ENCODE data around the gene COL9A3.

The COL9A3 gene

DNA sequence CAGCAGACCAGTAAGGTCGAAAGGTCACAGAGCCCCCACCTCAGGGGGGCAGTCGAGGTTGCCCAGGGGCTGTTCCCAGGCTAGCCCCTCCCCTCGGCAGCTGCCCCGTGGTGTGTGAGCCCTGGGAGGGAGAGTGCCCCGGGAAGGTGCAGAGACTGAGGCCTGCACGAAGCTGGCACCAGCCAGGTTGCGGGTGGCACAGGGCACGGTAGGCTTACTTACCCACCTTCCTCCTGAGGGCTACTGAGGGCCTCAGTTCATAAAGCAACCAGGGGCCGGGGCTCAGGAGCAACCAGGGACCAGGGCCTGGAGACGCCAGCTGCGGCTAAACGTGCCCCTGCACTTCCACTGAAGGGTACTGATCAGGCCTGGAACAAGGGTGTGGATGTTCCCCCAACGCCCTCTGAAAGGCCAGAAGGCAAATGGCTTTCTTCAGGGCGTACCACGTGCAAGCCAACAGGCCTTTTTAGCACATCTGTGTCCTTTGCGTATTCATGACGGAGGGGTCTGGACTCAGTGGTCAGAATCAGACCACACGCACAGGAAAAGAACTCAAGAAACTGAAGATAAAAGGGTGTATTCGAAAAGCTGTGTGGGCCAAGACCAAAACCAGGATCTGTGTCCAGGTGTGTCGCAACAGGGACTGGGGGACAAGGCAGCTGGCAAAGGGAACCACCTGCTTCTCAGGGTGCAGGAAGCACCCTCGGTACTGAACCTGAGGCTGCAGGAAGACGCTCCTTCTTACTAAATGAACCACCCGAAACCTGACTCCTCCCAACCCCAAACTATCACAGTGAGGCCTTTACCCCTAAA lies 69.3 kb downstream of the COL9A3 start:
- DNase-seq, result no peak

DNA sequence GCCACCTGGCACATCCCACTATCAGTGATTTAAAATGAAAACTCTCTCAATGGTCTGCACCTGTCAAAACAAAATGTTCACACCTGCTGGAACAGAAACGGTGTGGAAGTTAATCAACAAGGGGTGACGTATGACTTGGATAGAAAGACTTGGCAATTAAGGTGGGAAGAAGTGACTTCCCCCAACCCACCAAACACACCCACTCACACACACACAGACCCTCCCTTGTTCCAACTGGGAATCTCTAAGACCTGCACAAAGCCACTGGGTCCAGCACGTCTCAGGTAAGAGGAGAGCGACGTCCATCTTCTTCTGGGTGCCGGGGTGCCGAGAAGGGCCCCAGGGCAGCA lies 69.8 kb downstream of the COL9A3 start:
- peak; percentile 72 for DNase-seq

DNA sequence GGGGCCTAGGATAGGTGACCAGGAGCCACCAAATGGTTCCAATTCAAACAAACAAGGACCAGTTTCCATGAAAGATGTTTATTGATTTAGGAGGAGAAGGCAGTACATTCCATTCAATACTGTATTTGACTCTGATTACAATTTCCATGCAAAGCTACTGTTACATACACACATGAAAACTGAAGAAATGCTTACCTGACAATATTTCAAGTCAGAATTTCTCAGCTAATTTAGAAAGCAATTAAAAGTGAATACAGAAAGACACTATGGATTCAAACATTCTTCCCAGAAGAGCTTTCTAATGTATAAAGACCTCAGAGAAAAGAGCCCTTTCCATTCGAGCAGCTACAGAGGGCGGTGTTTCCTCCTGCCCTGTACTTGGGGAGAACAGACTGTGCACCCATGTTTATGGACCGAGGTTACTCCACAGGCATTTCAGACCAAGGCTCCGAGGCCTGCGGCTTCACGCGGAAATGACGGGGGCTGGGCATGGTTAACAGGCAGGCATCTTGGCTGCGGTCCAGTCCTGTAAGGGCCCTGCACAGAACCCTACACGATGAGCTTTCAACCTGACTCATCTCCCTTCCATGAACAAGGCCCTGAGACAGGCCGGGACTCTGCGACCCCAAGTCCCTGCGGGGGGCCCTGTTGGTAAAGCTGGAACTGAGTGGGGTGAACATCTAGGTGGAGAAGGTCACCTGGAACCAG lies 70.5 kb downstream of the COL9A3 start:
- DNase-seq, result peak; percentile 76

DNA sequence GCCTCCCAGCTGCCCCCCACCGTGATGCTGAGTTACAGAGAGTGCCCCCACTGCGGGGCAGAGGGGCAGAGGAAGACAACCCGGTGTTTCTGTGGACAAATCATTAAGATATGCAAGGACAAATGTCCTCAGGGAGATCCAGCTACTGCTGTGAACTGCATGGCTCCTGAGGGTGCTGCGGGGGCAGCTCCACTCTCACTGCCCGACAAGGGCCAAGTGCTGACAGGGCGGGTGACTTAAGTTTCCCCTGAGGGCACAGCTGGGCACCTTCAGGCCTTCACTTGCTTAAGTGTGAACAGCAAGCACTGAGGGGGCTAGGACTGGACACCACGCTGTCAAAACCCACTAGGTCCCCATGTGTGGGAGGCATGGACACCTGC lies 71.0 kb downstream of the COL9A3 start:
- DNase-seq, result no peak

DNA sequence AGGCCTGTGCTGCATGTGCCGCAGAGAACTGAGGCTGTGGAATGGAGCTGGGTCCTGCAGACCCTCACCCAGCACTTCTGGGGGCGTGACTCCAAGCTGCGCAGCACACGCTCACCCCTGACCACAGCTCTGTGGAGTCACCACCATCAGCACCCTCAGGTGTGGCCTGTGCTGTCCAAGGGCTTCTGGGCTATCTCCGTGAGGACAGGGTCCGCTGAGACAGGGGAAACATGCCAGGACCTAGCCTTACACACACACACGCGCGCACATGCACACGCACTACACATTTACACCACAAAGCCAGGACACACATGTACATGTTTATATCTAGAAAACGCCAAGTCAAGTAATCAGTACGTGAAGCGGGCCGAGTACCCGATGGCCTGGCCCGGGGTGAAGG lies 71.6 kb downstream of the COL9A3 start:
- DNase-seq, result no peak

DNA sequence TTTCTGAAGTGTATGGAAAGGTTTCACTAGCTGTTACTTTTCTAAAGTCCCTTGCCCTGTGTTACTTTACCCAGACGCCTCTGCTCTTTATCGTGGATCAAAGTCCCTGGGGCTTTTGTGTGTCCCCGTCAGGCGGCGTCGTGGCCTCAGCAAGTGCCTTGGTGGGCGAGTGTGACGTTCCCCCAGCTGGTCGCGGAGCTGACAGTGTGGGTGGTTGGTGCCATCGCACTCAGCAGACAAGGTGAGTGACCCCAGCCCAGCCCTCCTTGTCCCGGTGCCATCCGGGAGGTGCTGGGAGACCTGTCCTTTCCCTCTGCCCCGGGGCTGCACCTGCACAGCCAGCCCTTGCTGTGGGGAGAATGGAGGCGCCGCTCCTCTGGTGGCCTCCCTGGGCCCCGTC lies 72.1 kb downstream of the COL9A3 start:
- no peak for DNase-seq

DNA sequence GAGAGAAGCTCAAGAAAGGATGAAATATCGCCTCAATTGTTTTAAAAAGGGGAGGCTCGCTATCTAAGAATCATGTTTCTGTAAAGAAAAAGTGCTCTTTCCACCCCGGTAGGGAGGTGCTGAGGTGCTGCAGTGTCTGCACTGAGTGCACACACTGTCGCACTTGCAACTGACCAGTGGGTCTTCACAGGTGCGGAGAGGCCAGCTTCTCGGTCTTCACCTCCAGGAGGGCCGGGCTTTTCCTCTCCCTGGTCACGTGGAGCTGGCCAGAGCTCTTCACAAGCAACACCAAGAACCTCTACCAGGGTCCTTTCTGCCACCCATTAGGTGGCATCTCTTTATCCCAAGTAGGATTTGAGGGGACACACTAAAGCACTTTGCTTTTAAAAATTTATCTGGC lies 72.6 kb downstream of the COL9A3 start:
- DNase-seq, result no peak

DNA sequence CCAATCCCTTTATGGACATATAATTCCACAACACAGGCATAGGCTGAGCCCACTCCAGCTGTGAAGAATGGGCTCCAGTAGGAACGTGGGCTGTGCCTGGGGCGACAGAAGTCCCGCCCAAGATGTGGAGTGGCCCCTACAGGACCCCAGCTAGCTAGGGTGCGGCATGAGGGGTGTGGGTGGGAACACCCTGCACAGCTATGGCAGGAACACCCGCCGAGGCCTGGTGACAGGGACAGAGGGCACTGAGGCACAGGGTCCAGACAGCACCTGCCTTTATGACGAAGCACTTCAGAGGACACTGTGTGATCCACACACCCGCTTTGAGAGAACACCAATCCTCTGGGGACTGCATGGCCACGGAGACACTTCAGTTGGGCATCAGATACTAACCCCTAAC lies 73.0 kb downstream of the COL9A3 start:
- no peak for DNase-seq

DNA sequence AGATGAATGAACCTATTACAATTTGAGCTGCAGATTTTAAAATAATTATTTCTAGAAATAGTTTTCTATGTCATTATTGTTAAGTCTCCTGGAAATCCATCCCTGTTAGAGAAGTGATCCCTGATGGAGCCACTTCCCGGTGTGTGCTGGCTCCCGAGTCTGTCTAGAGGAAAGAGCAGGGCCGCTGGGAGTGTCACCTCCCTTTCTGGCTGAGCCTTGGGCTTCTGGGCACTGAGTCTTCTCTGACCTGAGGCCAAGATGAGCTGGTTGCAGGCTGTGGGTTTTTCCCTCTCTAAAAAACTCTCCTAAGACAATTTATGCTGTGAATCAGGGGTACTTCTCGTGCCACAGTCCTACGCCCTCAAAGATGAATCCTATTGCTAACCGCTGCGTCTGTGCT lies 73.6 kb downstream of the COL9A3 start:
- DNase-seq, result no peak

Measured in NCI-H510A treated with DMSO at 0.1 percent for 48 hours (cell line).